ENCODE data around the gene SYTL1. TPM values are rescaled to one million over a fixed set of nuclear protein-coding genes. Genes with fewer than 3 reads are reported as not detected.

Gene SYTL1
- total RNA-seq, 2 donors from 2014 or later, result 6.7 to 7.5 TPM

DNA sequence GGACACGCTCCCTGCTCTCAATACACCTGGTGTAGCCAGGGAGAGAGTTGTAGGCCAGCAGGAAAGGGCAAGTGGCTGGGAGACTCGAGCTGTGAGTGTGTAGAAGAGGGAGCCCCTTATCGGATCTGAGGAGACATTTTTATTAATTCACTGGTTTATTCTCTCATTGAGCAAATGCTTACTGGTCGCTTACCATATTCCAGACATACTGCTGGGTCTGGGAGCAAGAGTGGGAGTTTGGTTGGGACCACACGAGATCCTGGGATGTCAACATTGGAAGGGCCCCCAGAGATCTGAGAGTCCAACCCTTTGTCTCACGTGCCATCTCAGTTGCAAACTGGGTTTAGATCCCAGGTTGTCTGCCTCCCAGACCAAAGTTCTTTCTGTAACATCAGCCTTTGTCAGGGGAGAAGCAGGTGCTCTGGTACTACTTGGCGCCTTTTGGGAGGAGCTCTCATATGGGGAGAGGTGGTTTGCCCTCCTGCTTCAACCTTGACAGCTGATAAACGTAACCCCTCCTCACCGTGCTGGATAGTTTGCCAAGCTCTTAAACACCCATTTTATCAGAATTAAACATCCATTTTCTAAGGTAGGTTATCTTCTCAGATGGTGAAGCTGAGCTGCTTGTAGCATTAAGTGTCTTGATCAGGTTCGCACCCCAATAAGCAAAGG, 19.1 kb upstream of the SYTL1 start:
- H3K4me1 ChIP-seq (ENCODE audit: control insufficient read depth, insufficient read depth, low read length), result peaks cover 6% of the 10 kb centered on the region
- Mint-ChIP-seq H3K4me1 (peaks cover 5% of the 10 kb centered on the region), H3K27me3 (ENCODE audit: insufficient read depth) (no peaks in the 10 kb centered on the region), H3K4me3 (peak overlapping the region; percentile 96), H3K27ac (peak overlapping the region; percentile 97), H3K9me3 (no peaks in the 10 kb centered on the region), H3K36me3 (ENCODE audit: low read depth) (peaks cover 24% of the 10 kb centered on the region)
- 16 to 17% methylated on average over 5 to 10 of the region's 10 CpGs for WGBS, 2 experiments (ENCODE audit: insufficient coverage in 1 of 2, insufficient read length in 1 of 2)
- TF ChIP-seq, protein P1, sequence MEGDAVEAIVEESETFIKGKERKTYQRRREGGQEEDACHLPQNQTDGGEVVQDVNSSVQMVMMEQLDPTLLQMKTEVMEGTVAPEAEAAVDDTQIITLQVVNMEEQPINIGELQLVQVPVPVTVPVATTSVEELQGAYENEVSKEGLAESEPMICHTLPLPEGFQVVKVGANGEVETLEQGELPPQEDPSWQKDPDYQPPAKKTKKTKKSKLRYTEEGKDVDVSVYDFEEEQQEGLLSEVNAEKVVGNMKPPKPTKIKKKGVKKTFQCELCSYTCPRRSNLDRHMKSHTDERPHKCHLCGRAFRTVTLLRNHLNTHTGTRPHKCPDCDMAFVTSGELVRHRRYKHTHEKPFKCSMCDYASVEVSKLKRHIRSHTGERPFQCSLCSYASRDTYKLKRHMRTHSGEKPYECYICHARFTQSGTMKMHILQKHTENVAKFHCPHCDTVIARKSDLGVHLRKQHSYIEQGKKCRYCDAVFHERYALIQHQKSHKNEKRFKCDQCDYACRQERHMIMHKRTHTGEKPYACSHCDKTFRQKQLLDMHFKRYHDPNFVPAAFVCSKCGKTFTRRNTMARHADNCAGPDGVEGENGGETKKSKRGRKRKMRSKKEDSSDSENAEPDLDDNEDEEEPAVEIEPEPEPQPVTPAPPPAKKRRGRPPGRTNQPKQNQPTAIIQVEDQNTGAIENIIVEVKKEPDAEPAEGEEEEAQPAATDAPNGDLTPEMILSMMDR (conservative IDR thresholded peaks at IDR 0.05), result no peak
- peak overlapping the region; percentile 96 for H3K9ac ChIP-seq (ENCODE audit: extremely low read depth, low read length, poor library complexity, severe bottlenecking)
- H3K27me3 ChIP-seq (ENCODE audit: control insufficient read depth, insufficient read depth, low read length, poor library complexity, severe bottlenecking), result no peaks in the 10 kb centered on the region
- no peak for DNase-seq
- H3K9me3 ChIP-seq (ENCODE audit: control insufficient read depth, low read length), result no peaks in the 10 kb centered on the region
- peak overlapping the region; percentile 100 for H3K4me3 ChIP-seq (ENCODE audit: low read length)
- peak overlapping the region; percentile 81 for H3K27ac ChIP-seq (ENCODE audit: low read depth, low read length)
- H3K36me3 ChIP-seq (ENCODE audit: control insufficient read depth, insufficient read depth, low read length), result peaks cover 34% of the 10 kb centered on the region

DNA sequence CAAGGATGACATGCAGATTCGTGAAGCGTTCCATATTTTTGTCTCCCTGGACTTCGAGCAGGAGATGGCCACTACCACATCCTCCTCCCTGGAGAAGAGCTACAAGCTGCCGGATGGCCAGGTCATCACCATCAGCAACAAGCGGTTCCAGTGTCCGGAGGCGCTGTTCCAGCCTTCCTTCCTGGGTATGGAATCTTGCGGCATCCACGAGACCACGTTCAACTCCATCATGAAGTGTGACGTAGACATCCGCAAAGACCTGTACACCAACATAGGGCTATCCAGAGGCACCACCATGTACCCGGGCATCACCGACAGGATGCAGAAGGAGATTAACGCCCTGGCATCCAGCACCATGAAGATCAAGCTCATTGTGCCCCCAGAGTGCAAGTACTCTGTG, 16.5 kb upstream of the SYTL1 start:
- WGBS, 2 experiments (ENCODE audit: insufficient coverage in 1 of 2, insufficient read length in 1 of 2), result 95 to 98% methylated on average over 15 of the region's 15 CpGs
- Histone ChIP-seq H3K9ac (ENCODE audit: extremely low read depth, low read length, poor library complexity, severe bottlenecking) (no peak overlapping the region), H3K9me3 (ENCODE audit: control insufficient read depth, low read length) (no peaks in the 10 kb centered on the region), H3K27me3 (ENCODE audit: control insufficient read depth, insufficient read depth, low read length, poor library complexity, severe bottlenecking) (no peaks in the 10 kb centered on the region), H3K4me3 (ENCODE audit: low read length) (no peak overlapping the region), H3K4me1 (ENCODE audit: control insufficient read depth, insufficient read depth, low read length) (peaks cover 6% of the 10 kb centered on the region), H3K36me3 (ENCODE audit: control insufficient read depth, insufficient read depth, low read length) (peaks cover 42% of the 10 kb centered on the region), H3K27ac (ENCODE audit: low read depth, low read length) (no peak overlapping the region)
- Mint-ChIP-seq H3K4me3 (no peak overlapping the region), H3K9me3 (no peaks in the 10 kb centered on the region), H3K4me1 (no peaks in the 10 kb centered on the region), H3K27me3 (ENCODE audit: insufficient read depth) (no peaks in the 10 kb centered on the region), H3K27ac (no peak overlapping the region), H3K36me3 (ENCODE audit: low read depth) (peaks cover 29% of the 10 kb centered on the region)
- no peak for DNase-seq
- TF ChIP-seq, protein P1 (conservative IDR thresholded peaks at IDR 0.05), result no peak

DNA sequence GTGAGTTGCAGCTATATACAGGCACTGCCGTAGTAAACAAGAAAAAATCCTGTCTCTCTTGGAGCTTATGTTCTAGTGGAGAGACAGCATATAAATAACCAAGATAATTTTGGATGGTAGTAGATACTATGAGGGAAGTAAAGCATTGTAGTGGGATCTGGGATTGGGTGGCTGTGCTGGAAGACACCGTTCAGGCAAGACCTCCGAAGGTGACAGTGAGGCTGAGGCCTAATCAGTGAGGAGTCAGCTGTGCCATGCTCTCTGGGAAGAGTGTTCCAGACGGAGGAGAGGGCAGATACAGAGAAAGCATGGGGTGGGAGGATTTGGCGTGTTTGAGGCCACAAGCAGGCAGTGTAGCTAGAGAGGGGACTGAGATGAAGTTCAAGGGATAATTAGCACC, 13.9 kb upstream of the SYTL1 start:
- Histone ChIP-seq H3K9me3 (ENCODE audit: control insufficient read depth, low read length) (no peaks in the 10 kb centered on the region), H3K4me3 (ENCODE audit: low read length) (no peak overlapping the region), H3K4me1 (ENCODE audit: control insufficient read depth, insufficient read depth, low read length) (peaks cover 4% of the 10 kb centered on the region), H3K27me3 (ENCODE audit: control insufficient read depth, insufficient read depth, low read length, poor library complexity, severe bottlenecking) (no peaks in the 10 kb centered on the region), H3K36me3 (ENCODE audit: control insufficient read depth, insufficient read depth, low read length) (peaks cover 60% of the 10 kb centered on the region), H3K9ac (ENCODE audit: extremely low read depth, low read length, poor library complexity, severe bottlenecking) (no peak overlapping the region), H3K27ac (ENCODE audit: low read depth, low read length) (no peak overlapping the region)
- Mint-ChIP-seq H3K9me3 (no peaks in the 10 kb centered on the region), H3K4me3 (no peak overlapping the region), H3K27me3 (ENCODE audit: insufficient read depth) (no peaks in the 10 kb centered on the region), H3K27ac (peak overlapping the region; percentile 11), H3K4me1 (no peaks in the 10 kb centered on the region), H3K36me3 (ENCODE audit: low read depth) (peaks cover 40% of the 10 kb centered on the region)
- WGBS, 2 experiments (ENCODE audit: insufficient coverage in 1 of 2, insufficient read length in 1 of 2), result 92 to 96% methylated on average over 5 of the region's 5 CpGs
- TF ChIP-seq, protein P1 (conservative IDR thresholded peaks at IDR 0.05), result no peak
- DNase-seq, result no peak
